GM12873 (cell line): ENCODE results near the gene GOLGA6L7.

Experiments used
- CTCF ChIP-seq: IDR thresholded peaks from 2 replicates; pipeline ENCODE4 v1.5.1; 2012; ENCODE audit warnings: low read depth, mild to moderate bottlenecking, moderate library complexity, low read length, control low read depth; ENCODE audit not compliant: insufficient read depth; ENCODE audit errors: missing control alignments

The GOLGA6L7 gene

GRCh38 chr15:28873006-28873405 lies 24.6 kb upstream of the GOLGA6L7 start:
- no peak for TF ChIP-seq CTCF

GRCh38 chr15:28871168-28871567 lies 22.7 kb upstream of the GOLGA6L7 start:
- TF ChIP-seq CTCF, result no peak

GRCh38 chr15:28868744-28869345 lies 20.4 kb upstream of the GOLGA6L7 start:
- no peak for TF ChIP-seq CTCF

- TF ChIP-seq CTCF, result no peak
Observed at GRCh38 chr15:28861031-28861534, 12.6 kb upstream of the GOLGA6L7 start.
